ENCODE data around the gene ETS1.

GRCh38 chr11:128511712-128512111, 75.6 kb downstream of the ETS1 start:
- TF ChIP-seq POLR2A (IDR thresholded peaks at IDR 0.05) (no peak), CTCF (IDR thresholded peaks at IDR 0.05) (no peak)

Data from adrenal gland (tissue), 5 donors.